Osteocyte (in vitro differentiated cells): ENCODE measurements around the gene IQSEC1. TPM values are rescaled to one million over a fixed set of nuclear protein-coding genes. Genes with fewer than 3 reads are reported as not detected.

Source experiments
- DNase-seq: peaks from one replicate; pipeline ENCODE4 v3.0.0; 2021; ENCODE audit warnings: mixed read lengths; ENCODE audit not compliant: unreplicated experiment; ENCODE audit errors: extremely low spot score
- H3K27ac Mint-ChIP-seq: one replicate; pipeline ENCODE4 v1.8.0; 2021; ENCODE audit warnings: mild to moderate bottlenecking, mixed read lengths; ENCODE audit not compliant: unreplicated experiment
- H3K27me3 Mint-ChIP-seq: one replicate; pipeline ENCODE4 v1.8.0; 2021; ENCODE audit warnings: mixed read lengths; ENCODE audit not compliant: unreplicated experiment
- H3K36me3 Mint-ChIP-seq: one replicate; pipeline ENCODE4 v1.8.0; 2021; ENCODE audit warnings: mixed read lengths; ENCODE audit not compliant: unreplicated experiment
- H3K4me1 Mint-ChIP-seq: one replicate; pipeline ENCODE4 v1.8.0; 2021; ENCODE audit warnings: mixed read lengths; ENCODE audit not compliant: unreplicated experiment
- H3K4me3 Mint-ChIP-seq: one replicate; pipeline ENCODE4 v1.8.0; 2021; ENCODE audit warnings: mild to moderate bottlenecking, moderate library complexity, mixed read lengths; ENCODE audit not compliant: unreplicated experiment
- H3K9me3 Mint-ChIP-seq: one replicate; pipeline ENCODE4 v1.8.0; 2021; ENCODE audit warnings: mixed read lengths; ENCODE audit not compliant: unreplicated experiment
- CTCF ChIP-seq: fragments of 200-600 bp; sonication (generic); IDR thresholded peaks from 2 replicates; pipeline ENCODE4 v1.5.0; 2021; ENCODE audit warnings: antibody characterized with exemption, mild to moderate bottlenecking, moderate library complexity
- total RNA-seq: library from RNA; stranded (reverse); gene quantifications from 2 replicates; pipeline ENCODE4 v1.2.1, GENCODE V29; 2021

Gene IQSEC1
- total RNA-seq, 1 donor from 2014 or later: 37.9 TPM

DNA sequence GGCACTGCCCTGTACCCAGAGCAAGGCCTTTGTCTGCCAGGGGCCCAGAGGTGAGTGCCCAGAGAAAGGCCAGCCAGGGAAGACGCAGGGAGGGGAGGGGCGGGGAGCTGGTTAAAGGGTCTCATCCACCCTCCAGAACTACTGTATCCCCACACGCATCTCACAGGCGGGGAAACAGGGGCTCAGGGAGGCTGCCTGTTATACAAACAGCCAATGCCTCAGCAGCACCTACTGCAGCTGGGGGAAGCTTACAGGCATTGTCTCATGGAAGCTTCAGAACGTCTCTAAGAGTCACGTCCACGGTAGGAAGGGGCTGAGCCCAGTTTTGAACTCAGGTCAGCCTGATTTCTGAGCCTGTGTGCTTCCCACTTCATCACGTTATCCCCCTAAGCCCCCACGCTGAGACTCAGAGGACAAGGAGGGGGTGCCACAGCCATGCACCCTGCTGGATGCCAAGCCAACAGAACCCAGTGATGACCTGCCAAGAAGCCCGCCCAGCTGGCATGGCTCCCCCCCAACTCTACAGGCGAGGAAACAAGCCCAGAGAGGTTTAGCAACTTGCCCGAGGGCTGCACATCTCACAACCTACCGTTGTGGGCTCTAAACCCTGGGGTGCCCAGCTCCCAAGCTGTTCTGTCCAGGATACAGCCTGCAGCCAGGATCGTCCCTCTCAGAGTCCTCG is 54.5 kb downstream of the IQSEC1 start:
- peak overlapping the region; percentile 41 for H3K27ac Mint-ChIP-seq
- no peaks in the 10 kb centered on the region for H3K27me3 Mint-ChIP-seq
- H3K4me1 Mint-ChIP-seq: peaks cover 81% of the 10 kb centered on the region
- no peak for DNase-seq
- no peak for TF ChIP-seq CTCF
- H3K4me3 Mint-ChIP-seq: no peak overlapping the region
- H3K36me3 Mint-ChIP-seq: peaks cover 2% of the 10 kb centered on the region
- H3K9me3 Mint-ChIP-seq: no peaks in the 10 kb centered on the region

DNA sequence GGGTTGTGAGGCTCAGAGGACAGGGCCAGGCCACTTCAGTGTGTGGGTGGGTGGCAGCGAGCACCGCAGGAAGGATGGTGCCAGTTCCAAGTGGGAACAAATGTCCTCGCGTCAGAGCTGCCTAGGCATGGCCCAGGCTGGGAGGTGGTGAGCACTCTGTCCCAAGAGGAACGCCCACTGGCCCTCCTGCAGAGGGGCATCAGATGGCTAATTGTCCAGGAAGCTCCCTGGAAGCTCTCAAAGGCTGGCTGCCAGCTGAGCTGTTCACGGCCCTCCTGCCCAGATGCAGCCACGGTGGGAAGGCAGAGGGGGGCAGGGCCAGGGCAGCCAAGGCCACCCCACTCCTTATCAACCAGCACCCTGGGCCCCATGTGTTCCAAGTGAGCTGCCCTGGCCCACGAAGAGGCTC is 55.2 kb downstream of the IQSEC1 start:
- H3K27ac Mint-ChIP-seq: peak overlapping the region; percentile 41
- no peak for TF ChIP-seq CTCF
- peaks cover 75% of the 10 kb centered on the region for H3K4me1 Mint-ChIP-seq
- no peaks in the 10 kb centered on the region for H3K9me3 Mint-ChIP-seq
- H3K4me3 Mint-ChIP-seq: no peak overlapping the region
- no peak for DNase-seq
- no peaks in the 10 kb centered on the region for H3K27me3 Mint-ChIP-seq
- peaks cover 2% of the 10 kb centered on the region for H3K36me3 Mint-ChIP-seq

DNA sequence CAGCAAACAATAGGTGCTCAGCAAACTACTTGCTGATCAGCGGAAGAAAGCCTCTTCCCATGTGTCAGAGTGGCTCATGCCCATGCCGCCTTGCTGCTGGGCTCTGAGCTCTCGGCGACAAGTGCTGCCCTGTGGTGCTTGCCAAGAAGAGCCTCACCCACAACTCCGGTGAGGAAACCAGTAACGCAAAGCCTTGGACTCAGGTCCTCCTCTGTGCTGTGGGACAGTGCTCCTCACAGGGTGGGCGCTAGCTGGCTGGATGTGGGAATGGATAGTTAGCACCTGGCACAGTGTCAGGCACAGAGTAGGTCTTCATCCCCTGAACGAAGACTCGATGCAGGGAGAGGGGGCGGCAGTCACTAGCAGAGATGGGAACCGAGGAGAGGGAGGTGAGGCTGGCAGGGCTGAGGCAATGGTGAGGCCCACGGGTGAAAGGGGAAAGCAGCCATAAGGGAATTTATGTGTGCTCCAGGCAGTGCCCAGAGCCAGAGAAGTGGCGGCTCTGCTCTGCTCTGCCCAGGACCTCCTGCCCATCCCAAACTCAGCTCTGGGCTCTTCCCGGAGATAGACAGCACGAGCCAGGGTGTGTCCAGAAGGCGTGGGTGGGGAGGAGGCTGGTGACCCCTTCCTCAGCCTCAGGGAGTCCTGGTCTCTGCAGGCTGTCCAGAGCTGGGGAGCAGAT is 55.7 kb downstream of the IQSEC1 start:
- DNase-seq: no peak
- Mint-ChIP-seq H3K27ac (no peak overlapping the region), H3K9me3 (no peaks in the 10 kb centered on the region), H3K36me3 (peaks cover 2% of the 10 kb centered on the region), H3K4me1 (peaks cover 69% of the 10 kb centered on the region), H3K4me3 (no peak overlapping the region), H3K27me3 (no peaks in the 10 kb centered on the region)
- no peak for TF ChIP-seq CTCF

- no peak for DNase-seq
- no peak for TF ChIP-seq CTCF
- H3K36me3 Mint-ChIP-seq: peaks cover 2% of the 10 kb centered on the region
- no peaks in the 10 kb centered on the region for H3K27me3 Mint-ChIP-seq
- no peak overlapping the region for H3K27ac Mint-ChIP-seq
- no peaks in the 10 kb centered on the region for H3K9me3 Mint-ChIP-seq
- H3K4me1 Mint-ChIP-seq: peaks cover 66% of the 10 kb centered on the region
- peak overlapping the region; percentile 2 for H3K4me3 Mint-ChIP-seq
Observed at GRCh38 chr3:13016721-13017255, 56.4 kb downstream of the IQSEC1 start.

DNA sequence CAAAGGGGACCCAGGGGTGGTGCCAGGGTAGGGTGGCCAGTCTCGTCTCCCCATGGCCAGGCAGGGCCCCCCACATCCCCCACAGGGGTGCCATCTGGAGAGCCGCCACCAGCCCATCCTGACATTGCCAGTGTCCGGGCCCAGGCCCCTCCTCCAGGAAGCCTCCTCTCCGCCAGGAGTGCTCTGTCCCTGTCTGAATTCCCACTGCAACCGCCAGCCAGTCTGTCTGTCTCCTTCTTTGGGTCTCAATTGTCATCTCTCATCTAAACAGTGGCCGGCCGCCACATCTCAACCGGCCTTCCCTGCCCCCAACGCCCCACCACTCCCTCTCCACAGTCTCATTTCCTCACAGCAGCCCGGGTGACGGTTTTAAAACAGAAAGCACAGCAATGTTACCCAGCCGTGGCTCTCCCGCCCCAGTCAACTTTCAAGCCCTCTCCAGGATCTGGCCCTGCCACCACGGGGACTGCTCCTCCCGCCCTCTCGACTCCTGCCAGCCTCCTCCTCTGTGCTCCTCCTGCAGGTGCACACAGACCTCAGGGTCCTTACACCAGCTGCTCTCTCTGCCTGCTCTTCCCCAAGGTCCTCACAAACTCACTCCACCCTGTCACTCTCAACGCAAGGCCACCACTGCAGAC is 57.0 kb downstream of the IQSEC1 start:
- Mint-ChIP-seq H3K27me3 (no peaks in the 10 kb centered on the region), H3K4me1 (peaks cover 65% of the 10 kb centered on the region), H3K9me3 (no peaks in the 10 kb centered on the region), H3K4me3 (peak overlapping the region; percentile 31), H3K27ac (peak overlapping the region; percentile 39), H3K36me3 (peaks cover 2% of the 10 kb centered on the region)
- no peak for DNase-seq
- no peak for TF ChIP-seq CTCF
